Natural killer cell (primary cell): ENCODE measurements around the gene CXCR1. TPM values are rescaled to one million over a fixed set of nuclear protein-coding genes. Genes with fewer than 3 reads are reported as not detected.

Source experiments
- ATAC-seq, 3 donors: fragments of 150-1000 bp in 2 of 3; fragments of 200-7000 bp in 1 of 3; cut with Tn5 transposase; 1 replicate in 1 of 3; 2 replicates in 2 of 3; pipeline ENCODE4 v1.10.0; 2021; ENCODE audit warnings: mild to moderate bottlenecking in 2 of 3, moderate library complexity in 2 of 3
- DNase-seq, 2 donors: peaks; one replicate each; pipeline versions ENCODE4 v3.0.0 to v3.0.0-alpha.2; 2013 to 2021; ENCODE audit warnings: mixed read lengths in 1 of 2
- H3K27ac ChIP-seq: one replicate; pipeline ENCODE4 v1.5.1; 2013; ENCODE audit warnings: mild to moderate bottlenecking, low read length
- H3K27me3 ChIP-seq: one replicate; pipeline ENCODE4 v1.6.1; 2013; ENCODE audit warnings: low read length; ENCODE audit not compliant: control insufficient read depth, insufficient read depth
- H3K36me3 ChIP-seq: one replicate; pipeline ENCODE4 v1.6.1; 2013; ENCODE audit warnings: low read length; ENCODE audit not compliant: control insufficient read depth, insufficient read depth
- H3K4me1 ChIP-seq: one replicate; pipeline ENCODE4 v1.6.1; 2013; ENCODE audit warnings: low read length; ENCODE audit not compliant: control insufficient read depth, insufficient read depth
- H3K4me3 ChIP-seq: one replicate; pipeline ENCODE4 v1.5.1; 2013; ENCODE audit warnings: low read length
- H3K9me3 ChIP-seq: one replicate; pipeline ENCODE4 v1.6.1; 2013; ENCODE audit warnings: low read length; ENCODE audit not compliant: control insufficient read depth, insufficient read depth
- H3K27ac Mint-ChIP-seq, 2 donors: one replicate each; pipeline ENCODE4 v1.8.0; 2022; ENCODE audit warnings: mild to moderate bottlenecking in 2 of 2, mixed read lengths in 2 of 2, moderate library complexity in 1 of 2
- H3K27me3 Mint-ChIP-seq, 2 donors: one replicate each; pipeline ENCODE4 v1.8.0; 2022; ENCODE audit warnings: low read depth in 2 of 2, mixed read lengths in 2 of 2
- H3K36me3 Mint-ChIP-seq: one replicate; pipeline ENCODE4 v1.8.0; 2022; ENCODE audit warnings: mixed read lengths
- H3K4me1 Mint-ChIP-seq, 2 donors: one replicate each; pipeline ENCODE4 v1.8.0; 2022; ENCODE audit warnings: mixed read lengths in 2 of 2
- H3K4me3 Mint-ChIP-seq: one replicate; pipeline ENCODE4 v1.8.0; 2022; ENCODE audit warnings: mild to moderate bottlenecking, moderate library complexity, mixed read lengths
- H3K9me3 Mint-ChIP-seq, 2 donors: one replicate each; pipeline ENCODE4 v1.8.0; 2022; ENCODE audit warnings: mixed read lengths in 2 of 2
- CTCF ChIP-seq: fragments of 200-600 bp; IDR thresholded peaks from one replicate; pipeline ENCODE4 v1.8.0; 2022; ENCODE audit warnings: antibody characterized with exemption
- WGBS: methylation state at CpG from one replicate; pipeline ENCODE4 v1.1.7; 2013; ENCODE audit warnings: missing lambda C conversion rate; ENCODE audit not compliant: insufficient coverage; 5-methylcytosine and 5-hydroxymethylcytosine counted together
- intact Hi-C: fragments of 100-400 bp; cut with micrococcal nuclease; formaldehyde crosslinking; loops from one replicate; pipeline ENCODE4 v1.14.2; 2022
- total RNA-seq, 4 donors: library from RNA; stranded (reverse); fragments of 120-200 nt in 1 of 4; gene quantifications; one replicate each; pipeline versions ENCODE4 v1.2.3 to v1.2.4, GENCODE V29; 2013 to 2022

CXCR1 gene
- total RNA-seq, 3 donors from 2014 or later (not counting 1 experiment from before 2014, with no cell fraction given), result 9.1 to 19.2 (median 10.6) TPM

GRCh38 chr2:218146056-218146455 is 20.7 kb downstream of the CXCR1 start:
- Mint-ChIP-seq H3K27me3 (peaks cover 0 to 3% of the 10 kb centered on the region in 2 donors), H3K4me3 (no peak overlapping the region), H3K27ac (no peak overlapping the region), H3K9me3 (no peaks in the 10 kb centered on the region), H3K4me1 (peaks cover 17% of the 10 kb centered on the region in 2 donors), H3K36me3 (peaks cover 5% of the 10 kb centered on the region)
- TF ChIP-seq CTCF, result no peak
- Histone ChIP-seq H3K9me3 (no peaks in the 10 kb centered on the region), H3K27ac (no peak overlapping the region), H3K4me1 (no peaks in the 10 kb centered on the region), H3K36me3 (no peaks in the 10 kb centered on the region), H3K27me3 (no peaks in the 10 kb centered on the region), H3K4me3 (no peak overlapping the region)
- DNase-seq (no peak), ATAC-seq (no peak)
- intact Hi-C loops, result no loop called here

- ATAC-seq, result no peak
Observed at GRCh38 chr2:218145124-218145523, 21.6 kb downstream of the CXCR1 start.

GRCh38 chr2:218138047-218138446 is 28.7 kb downstream of the CXCR1 start:
- Mint-ChIP-seq H3K4me3 (no peak overlapping the region), H3K36me3 (peaks cover 33% of the 10 kb centered on the region), H3K27me3 (no peaks in the 10 kb centered on the region), H3K27ac (peak overlapping the region in 1 of 2 donors; percentile 64), H3K4me1 (peaks cover 40 to 48% of the 10 kb centered on the region in 2 donors), H3K9me3 (no peaks in the 10 kb centered on the region)
- ATAC-seq, result no peak
- no peak for DNase-seq
- Histone ChIP-seq H3K9me3 (no peaks in the 10 kb centered on the region), H3K27ac (no peak overlapping the region), H3K36me3 (peaks cover 7% of the 10 kb centered on the region), H3K4me3 (no peak overlapping the region), H3K4me1 (peaks cover 14% of the 10 kb centered on the region), H3K27me3 (no peaks in the 10 kb centered on the region)
- TF ChIP-seq CTCF, result no peak
- intact Hi-C loops, result no loop called here
- WGBS, result 77% methylated on average over 4 of the region's 4 CpGs

More at GRCh38 chr2:218145124-218145523, 21.6 kb downstream of the CXCR1 start:
- 80% methylated on average over 3 of the region's 3 CpGs for WGBS
- no peaks in the 10 kb centered on the region for H3K4me1 ChIP-seq
- Mint-ChIP-seq H3K4me3 (no peak overlapping the region), H3K4me1 (peaks cover 12 to 17% of the 10 kb centered on the region in 2 donors), H3K27me3 (peaks cover 0 to 3% of the 10 kb centered on the region in 2 donors), H3K36me3 (peaks cover 5% of the 10 kb centered on the region), H3K27ac (no peak overlapping the region), H3K9me3 (no peaks in the 10 kb centered on the region)
- H3K27ac ChIP-seq, result no peak overlapping the region
- H3K27me3 ChIP-seq, result no peaks in the 10 kb centered on the region
- no peak overlapping the region for H3K4me3 ChIP-seq
- no peak for DNase-seq
- intact Hi-C loops, result no loop called here
- no peak for TF ChIP-seq CTCF
- no peaks in the 10 kb centered on the region for H3K36me3 ChIP-seq
- no peaks in the 10 kb centered on the region for H3K9me3 ChIP-seq

- peaks cover 45 to 51% of the 10 kb centered on the region in 2 donors for H3K4me1 Mint-ChIP-seq
- Histone ChIP-seq H3K27me3 (no peaks in the 10 kb centered on the region), H3K4me3 (no peak overlapping the region), H3K4me1 (peaks cover 14% of the 10 kb centered on the region), H3K27ac (no peak overlapping the region), H3K36me3 (peaks cover 7% of the 10 kb centered on the region), H3K9me3 (no peaks in the 10 kb centered on the region)
- no peaks in the 10 kb centered on the region for H3K27me3 Mint-ChIP-seq
- H3K4me3 Mint-ChIP-seq, result no peak overlapping the region
- H3K36me3 Mint-ChIP-seq, result peaks cover 33% of the 10 kb centered on the region
- H3K9me3 Mint-ChIP-seq, result no peaks in the 10 kb centered on the region
- ATAC-seq (no peak), DNase-seq (no peak)
- peak overlapping the region; percentile 51 to 64 for H3K27ac Mint-ChIP-seq
- no peak for TF ChIP-seq CTCF
- 25% methylated on average over 3 of the region's 3 CpGs for WGBS
- intact Hi-C loops, result no loop called here
Observed at GRCh38 chr2:218137514-218137913, 29.2 kb downstream of the CXCR1 start.
